HEK293 (cell line): ENCODE measurements around the gene SLC39A13.

Source experiments
- GFI1B ChIP-seq: fragments of 450-650 bp; formaldehyde crosslinking; IDR thresholded peaks from 2 replicates; pipeline ENCODE4 v1.5.1; 2016; ENCODE audit warnings: missing biosample characterization, missing genetic modification characterization
- GLIS2 ChIP-seq: fragments of 450-650 bp; formaldehyde crosslinking; IDR thresholded peaks from 2 replicates; pipeline ENCODE4 v1.5.1; 2016; ENCODE audit warnings: missing biosample characterization, missing genetic modification characterization
- PATZ1 ChIP-seq: fragments of 450-650 bp; formaldehyde crosslinking; IDR thresholded peaks from 2 replicates; pipeline ENCODE4 v1.5.1; 2016; ENCODE audit warnings: missing biosample characterization, missing genetic modification characterization
- PRDM1 ChIP-seq: fragments of 450-650 bp; formaldehyde crosslinking; IDR thresholded peaks from 2 replicates; pipeline ENCODE4; 2016; ENCODE audit warnings: missing biosample characterization, missing genetic modification characterization
- ZBTB10 ChIP-seq: fragments of 450-650 bp; formaldehyde crosslinking; IDR thresholded peaks from 2 replicates; pipeline ENCODE4 v1.5.1; 2016; ENCODE audit warnings: missing biosample characterization, missing genetic modification characterization
- ZBTB49 ChIP-seq: fragments of 450-650 bp; formaldehyde crosslinking; IDR thresholded peaks from 2 replicates; pipeline ENCODE4 v1.5.1; 2016; ENCODE audit warnings: missing biosample characterization, missing genetic modification characterization, low read depth
- ZNF202 ChIP-seq: fragments of 450-650 bp; formaldehyde crosslinking; IDR thresholded peaks from 2 replicates; pipeline ENCODE4 v1.5.1; 2016; ENCODE audit warnings: missing biosample characterization, missing genetic modification characterization, borderline replicate concordance
- ZNF211 ChIP-seq: fragments of 450-650 bp; formaldehyde crosslinking; IDR thresholded peaks from 2 replicates; pipeline ENCODE4 v1.5.1; 2016; ENCODE audit warnings: low read depth, missing biosample characterization, missing genetic modification characterization
- ZNF423 ChIP-seq: fragments of 450-650 bp; formaldehyde crosslinking; IDR thresholded peaks from 2 replicates; pipeline ENCODE4 v1.5.1; 2016; ENCODE audit warnings: missing biosample characterization, missing genetic modification characterization
- ZNF426 ChIP-seq: fragments of 450-650 bp; formaldehyde crosslinking; IDR thresholded peaks from 2 replicates; pipeline ENCODE4 v1.5.1; 2017; ENCODE audit warnings: missing biosample characterization, missing genetic modification characterization, mild to moderate bottlenecking, inconsistent platforms, moderate library complexity
- ZNF677 ChIP-seq: fragments of 450-650 bp; IDR thresholded peaks from 2 replicates; pipeline ENCODE4 v1.5.0; 2018; ENCODE audit warnings: missing biosample characterization, mild to moderate bottlenecking, missing genetic modification characterization, moderate library complexity
- ZNF785 ChIP-seq: fragments of 450-650 bp; formaldehyde crosslinking; IDR thresholded peaks from 2 replicates; pipeline ENCODE4 v1.5.1; 2016; ENCODE audit warnings: missing biosample characterization, missing genetic modification characterization
- TF ChIP-seq, protein P1 (sequence below): fragments of 450-650 bp; formaldehyde crosslinking; conservative IDR thresholded peaks from 2 replicates; pipeline ENCODE4 v1.5.1; 2016; ENCODE audit warnings: low read depth, missing biosample characterization, missing genetic modification characterization
- TF ChIP-seq, protein P2 (sequence below): fragments of 450-650 bp; formaldehyde crosslinking; IDR thresholded peaks from 2 replicates; pipeline ENCODE4 v1.5.1; 2016; ENCODE audit warnings: missing biosample characterization, missing genetic modification characterization

Gene SLC39A13

DNA sequence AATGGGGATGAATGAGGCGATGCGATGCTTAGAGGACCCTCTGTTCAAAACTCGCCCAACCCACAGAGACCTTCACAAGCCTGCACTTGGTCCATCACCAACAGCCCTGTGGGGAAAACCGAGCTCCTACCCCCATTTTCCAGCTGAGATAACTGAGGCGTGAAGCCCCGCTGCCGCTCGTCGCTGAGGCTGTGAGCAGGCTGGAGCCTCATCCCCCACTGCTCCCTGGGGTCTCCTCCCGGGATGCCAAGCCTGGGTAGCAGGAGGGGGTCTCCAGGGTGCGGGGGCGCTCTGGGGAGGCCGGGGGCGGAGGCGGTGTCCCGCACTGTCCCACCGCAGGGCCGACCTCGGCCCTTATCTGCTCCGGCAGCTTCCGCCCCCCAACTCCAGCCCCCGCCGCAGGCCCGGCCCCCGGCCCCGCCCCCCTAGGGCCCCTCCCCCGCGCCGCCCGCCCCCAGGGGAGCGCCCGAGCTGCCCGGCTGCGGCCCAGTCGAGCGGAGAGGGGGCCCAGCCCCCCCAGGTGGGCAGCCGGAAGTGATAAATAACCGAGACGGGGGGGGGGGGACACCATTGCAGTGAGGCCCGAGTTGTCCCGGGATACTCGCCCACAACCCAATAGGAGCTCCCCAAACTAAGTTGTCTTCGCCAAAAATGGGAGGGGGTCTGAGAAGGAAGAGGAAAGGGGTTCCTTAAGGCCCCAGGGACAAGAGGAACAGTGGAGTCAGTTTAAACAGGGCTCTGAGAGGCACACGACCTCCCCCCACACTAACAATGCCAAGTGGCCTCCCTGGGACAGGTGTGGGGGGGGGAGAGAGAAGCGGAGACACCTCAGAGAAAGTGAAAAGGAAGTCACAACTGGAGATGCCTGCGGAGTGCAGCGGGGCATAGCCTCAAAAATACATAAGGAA is 8.3 kb upstream of the SLC39A13 start (continued):
- TF ChIP-seq, protein P1, sequence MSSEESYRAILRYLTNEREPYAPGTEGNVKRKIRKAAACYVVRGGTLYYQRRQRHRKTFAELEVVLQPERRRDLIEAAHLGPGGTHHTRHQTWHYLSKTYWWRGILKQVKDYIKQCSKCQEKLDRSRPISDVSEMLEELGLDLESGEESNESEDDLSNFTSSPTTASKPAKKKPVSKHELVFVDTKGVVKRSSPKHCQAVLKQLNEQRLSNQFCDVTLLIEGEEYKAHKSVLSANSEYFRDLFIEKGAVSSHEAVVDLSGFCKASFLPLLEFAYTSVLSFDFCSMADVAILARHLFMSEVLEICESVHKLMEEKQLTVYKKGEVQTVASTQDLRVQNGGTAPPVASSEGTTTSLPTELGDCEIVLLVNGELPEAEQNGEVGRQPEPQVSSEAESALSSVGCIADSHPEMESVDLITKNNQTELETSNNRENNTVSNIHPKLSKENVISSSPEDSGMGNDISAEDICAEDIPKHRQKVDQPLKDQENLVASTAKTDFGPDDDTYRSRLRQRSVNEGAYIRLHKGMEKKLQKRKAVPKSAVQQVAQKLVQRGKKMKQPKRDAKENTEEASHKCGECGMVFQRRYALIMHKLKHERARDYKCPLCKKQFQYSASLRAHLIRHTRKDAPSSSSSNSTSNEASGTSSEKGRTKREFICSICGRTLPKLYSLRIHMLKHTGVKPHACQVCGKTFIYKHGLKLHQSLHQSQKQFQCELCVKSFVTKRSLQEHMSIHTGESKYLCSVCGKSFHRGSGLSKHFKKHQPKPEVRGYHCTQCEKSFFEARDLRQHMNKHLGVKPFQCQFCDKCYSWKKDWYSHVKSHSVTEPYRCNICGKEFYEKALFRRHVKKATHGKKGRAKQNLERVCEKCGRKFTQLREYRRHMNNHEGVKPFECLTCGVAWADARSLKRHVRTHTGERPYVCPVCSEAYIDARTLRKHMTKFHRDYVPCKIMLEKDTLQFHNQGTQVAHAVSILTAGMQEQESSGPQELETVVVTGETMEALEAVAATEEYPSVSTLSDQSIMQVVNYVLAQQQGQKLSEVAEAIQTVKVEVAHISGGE (tag by site-specific recombination), result peak; percentile 62; the same call in 1 of the 2 replicates
- TF ChIP-seq GLIS2 (tag by site-specific recombination), result peak; percentile 48; the same call in 1 of the 2 replicates
- TF ChIP-seq, protein P2, sequence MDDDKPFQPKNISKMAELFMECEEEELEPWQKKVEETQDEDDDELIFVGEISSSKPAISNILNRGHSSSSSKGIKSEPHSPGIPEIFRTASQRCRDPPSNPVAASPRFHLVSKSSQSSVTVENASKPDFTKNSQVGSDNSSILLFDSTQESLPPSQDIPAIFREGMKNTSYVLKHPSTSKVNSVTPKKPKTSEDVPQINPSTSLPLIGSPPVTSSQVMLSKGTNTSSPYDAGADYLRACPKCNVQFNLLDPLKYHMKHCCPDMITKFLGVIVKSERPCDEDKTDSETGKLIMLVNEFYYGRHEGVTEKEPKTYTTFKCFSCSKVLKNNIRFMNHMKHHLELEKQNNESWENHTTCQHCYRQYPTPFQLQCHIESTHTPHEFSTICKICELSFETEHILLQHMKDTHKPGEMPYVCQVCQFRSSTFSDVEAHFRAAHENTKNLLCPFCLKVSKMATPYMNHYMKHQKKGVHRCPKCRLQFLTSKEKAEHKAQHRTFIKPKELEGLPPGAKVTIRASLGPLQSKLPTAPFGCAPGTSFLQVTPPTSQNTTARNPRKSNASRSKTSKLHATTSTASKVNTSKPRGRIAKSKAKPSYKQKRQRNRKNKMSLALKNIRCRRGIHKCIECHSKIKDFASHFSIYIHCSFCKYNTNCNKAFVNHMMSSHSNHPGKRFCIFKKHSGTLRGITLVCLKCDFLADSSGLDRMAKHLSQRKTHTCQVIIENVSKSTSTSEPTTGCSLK (tag by site-specific recombination), result no peak
- TF ChIP-seq ZBTB49 (tag by site-specific recombination), result no peak
- no peak for TF ChIP-seq GFI1B (tag by site-specific recombination)
- TF ChIP-seq PATZ1 (tag by site-specific recombination), result 0 out of 2 replicates have a peak, but pooled peaks have one; percentile 20
- TF ChIP-seq ZNF423, result peak; percentile 39
- TF ChIP-seq ZNF211 (tag by site-specific recombination), result no peak
- no peak for TF ChIP-seq ZNF202 (tag by site-specific recombination)
- no peak for TF ChIP-seq ZNF426 (tag by site-specific recombination)
- TF ChIP-seq ZBTB10 (tag by site-specific recombination), result 0 out of 2 replicates have a peak, but pooled peaks have one; percentile 57
- no peak for TF ChIP-seq ZNF677 (tag by site-specific recombination)
- peak; percentile 50; the same call in 1 of the 2 replicates for TF ChIP-seq PRDM1
- no peak for TF ChIP-seq ZNF785
